ENCODE measurements around the gene KSR2. TPM values are rescaled to one million over a fixed set of nuclear protein-coding genes. Genes with fewer than 3 reads are reported as not detected.
A peak's percentile ranks its signal among the peaks of the same experiment; 100 is the strongest.

Gene KSR2
- total RNA-seq, 1 experiment from 2014 or later, result 0.30 TPM

GRCh38 chr12:117580718-117581062, 388.1 kb downstream of the KSR2 start:
- peak; percentile 36 for DNase-seq (ENCODE audit: low read depth)

- no peak for DNase-seq (ENCODE audit: low read depth)
These were observed 388.6 kb downstream of the KSR2 start for GRCh38 chr12:117580015-117580717.

GRCh38 chr12:117577122-117577657, 391.6 kb downstream of the KSR2 start:
- no peak for DNase-seq (ENCODE audit: low read depth)

- no peak for DNase-seq (ENCODE audit: low read depth)
These were observed 392.7 kb downstream of the KSR2 start for GRCh38 chr12:117576053-117576452.

- no peak for DNase-seq (ENCODE audit: low read depth)
These were observed 394.1 kb downstream of the KSR2 start for GRCh38 chr12:117574655-117575054.

- DNase-seq (ENCODE audit: low read depth), result no peak
These were observed 396.0 kb downstream of the KSR2 start for GRCh38 chr12:117572755-117573154.

- DNase-seq (ENCODE audit: low read depth), result peak; percentile 26
These were observed 397.5 kb downstream of the KSR2 start for GRCh38 chr12:117571321-117571720.

- DNase-seq (ENCODE audit: low read depth), result no peak
These were observed 398.2 kb downstream of the KSR2 start for GRCh38 chr12:117570608-117571007.

- DNase-seq (ENCODE audit: low read depth), result no peak
These were observed 401.1 kb downstream of the KSR2 start for GRCh38 chr12:117567644-117568216.

- peak; percentile 15 for DNase-seq (ENCODE audit: low read depth)
These were observed 403.9 kb downstream of the KSR2 start for GRCh38 chr12:117564881-117565280.

- DNase-seq (ENCODE audit: low read depth), result no peak
These were observed 405.1 kb downstream of the KSR2 start for GRCh38 chr12:117563706-117564105.

GRCh38 chr12:117563007-117563406, 405.8 kb downstream of the KSR2 start:
- DNase-seq (ENCODE audit: low read depth), result no peak

- no peak for DNase-seq (ENCODE audit: low read depth)
These were observed 406.8 kb downstream of the KSR2 start for GRCh38 chr12:117561990-117562389.

GRCh38 chr12:117559978-117560377, 408.8 kb downstream of the KSR2 start:
- DNase-seq (ENCODE audit: low read depth), result no peak

GRCh38 chr12:117555889-117556288, 412.9 kb downstream of the KSR2 start:
- no peak for DNase-seq (ENCODE audit: low read depth)

- peak; percentile 6 for DNase-seq (ENCODE audit: low read depth)
These were observed 415.8 kb downstream of the KSR2 start for GRCh38 chr12:117552971-117553370.

GRCh38 chr12:117551665-117552064, 417.1 kb downstream of the KSR2 start:
- DNase-seq (ENCODE audit: low read depth), result no peak

- DNase-seq (ENCODE audit: low read depth), result no peak
These were observed 421.6 kb downstream of the KSR2 start for GRCh38 chr12:117547209-117547608.

GRCh38 chr12:117545216-117545615, 423.6 kb downstream of the KSR2 start:
- DNase-seq (ENCODE audit: low read depth), result no peak

GRCh38 chr12:117540011-117540410, 428.8 kb downstream of the KSR2 start:
- no peak for DNase-seq (ENCODE audit: low read depth)

GRCh38 chr12:117538926-117539325, 429.9 kb downstream of the KSR2 start:
- DNase-seq (ENCODE audit: low read depth), result no peak

GRCh38 chr12:117538032-117538690, 430.6 kb downstream of the KSR2 start:
- peak; percentile 49 for DNase-seq (ENCODE audit: low read depth)

- DNase-seq (ENCODE audit: low read depth), result no peak
These were observed 435.1 kb downstream of the KSR2 start for GRCh38 chr12:117533687-117534086.

Data from M059J (cell line).